ENCODE data around the gene TMUB1.

The TMUB1 gene

GRCh38 chr7:151115121-151115835, 32.0 kb upstream of the TMUB1 start:
- no peak overlapping the region for H3K27ac ChIP-seq (ENCODE audit: low read depth, low read length)
- no peaks in the 10 kb centered on the region for H3K9me3 ChIP-seq (ENCODE audit: control insufficient read depth in 5 of 5, low read length in 5 of 5)
- H3K4me3 ChIP-seq (ENCODE audit: low read depth in 1 of 5, low read length in 5 of 5): peak overlapping the region in 2 of 5 donors; percentile 6 to 17
- no peaks in the 10 kb centered on the region for H3K27me3 ChIP-seq (ENCODE audit: control insufficient read depth in 5 of 5, insufficient read depth in 4 of 5, low read length in 5 of 5)
- H3K9ac ChIP-seq (ENCODE audit: low read length in 5 of 5): no peak overlapping the region
- peaks cover 0 to 40% (median 34%) of the 10 kb centered on the region in 5 donors for H3K36me3 ChIP-seq (ENCODE audit: control insufficient read depth in 5 of 5, insufficient read depth in 5 of 5, low read length in 5 of 5)
- peaks cover 0 to 21% (median 13%) of the 10 kb centered on the region in 5 donors for H3K4me1 ChIP-seq (ENCODE audit: control insufficient read depth in 5 of 5, insufficient read depth in 5 of 5, low read length in 5 of 5)

GRCh38 chr7:151114151-151115090, 31.1 kb upstream of the TMUB1 start:
- H3K27me3 ChIP-seq (ENCODE audit: control insufficient read depth in 5 of 5, insufficient read depth in 4 of 5, low read length in 5 of 5): no peaks in the 10 kb centered on the region
- peaks cover 0 to 31% (median 25%) of the 10 kb centered on the region in 5 donors for H3K36me3 ChIP-seq (ENCODE audit: control insufficient read depth in 5 of 5, insufficient read depth in 5 of 5, low read length in 5 of 5)
- peak overlapping the region in 1 of 5 donors; percentile 17 for H3K4me3 ChIP-seq (ENCODE audit: low read depth in 1 of 5, low read length in 5 of 5)
- H3K27ac ChIP-seq (ENCODE audit: low read depth, low read length): no peak overlapping the region
- H3K9ac ChIP-seq (ENCODE audit: low read length in 5 of 5): no peak overlapping the region
- peaks cover 0 to 29% (median 22%) of the 10 kb centered on the region in 5 donors for H3K4me1 ChIP-seq (ENCODE audit: control insufficient read depth in 5 of 5, insufficient read depth in 5 of 5, low read length in 5 of 5)
- H3K9me3 ChIP-seq (ENCODE audit: control insufficient read depth in 5 of 5, low read length in 5 of 5): no peaks in the 10 kb centered on the region

GRCh38 chr7:151113344-151114150, 30.3 kb upstream of the TMUB1 start:
- Histone ChIP-seq H3K27me3 (ENCODE audit: control insufficient read depth in 5 of 5, insufficient read depth in 4 of 5, low read length in 5 of 5) (no peaks in the 10 kb centered on the region), H3K27ac (ENCODE audit: low read depth, low read length) (no peak overlapping the region), H3K4me1 (ENCODE audit: control insufficient read depth in 5 of 5, insufficient read depth in 5 of 5, low read length in 5 of 5) (peaks cover 0 to 34% (median 22%) of the 10 kb centered on the region in 5 donors), H3K9ac (ENCODE audit: low read length in 5 of 5) (no peak overlapping the region), H3K36me3 (ENCODE audit: control insufficient read depth in 5 of 5, insufficient read depth in 5 of 5, low read length in 5 of 5) (peaks cover 0 to 23% (median 17%) of the 10 kb centered on the region in 5 donors), H3K4me3 (ENCODE audit: low read depth in 1 of 5, low read length in 5 of 5) (no peak overlapping the region), H3K9me3 (ENCODE audit: control insufficient read depth in 5 of 5, low read length in 5 of 5) (no peaks in the 10 kb centered on the region)

- Histone ChIP-seq H3K9me3 (ENCODE audit: control insufficient read depth in 5 of 5, low read length in 5 of 5) (no peaks in the 10 kb centered on the region), H3K9ac (ENCODE audit: low read length in 5 of 5) (no peak overlapping the region), H3K4me3 (ENCODE audit: low read depth in 1 of 5, low read length in 5 of 5) (no peak overlapping the region)
Observed at GRCh38 chr7:151110941-151111645, 27.8 kb upstream of the TMUB1 start.

GRCh38 chr7:151110236-151110940, 27.1 kb upstream of the TMUB1 start:
- H3K27ac ChIP-seq (ENCODE audit: low read depth, low read length): no peak overlapping the region
- H3K9ac ChIP-seq (ENCODE audit: low read length in 5 of 5): peak overlapping the region in 2 of 5 donors; percentile 12 to 41
- H3K4me1 ChIP-seq (ENCODE audit: control insufficient read depth in 5 of 5, insufficient read depth in 5 of 5, low read length in 5 of 5): peaks cover 0 to 31% (median 19%) of the 10 kb centered on the region in 5 donors
- no peaks in the 10 kb centered on the region for H3K9me3 ChIP-seq (ENCODE audit: control insufficient read depth in 5 of 5, low read length in 5 of 5)
- H3K27me3 ChIP-seq (ENCODE audit: control insufficient read depth in 5 of 5, insufficient read depth in 4 of 5, low read length in 5 of 5): no peaks in the 10 kb centered on the region
- H3K36me3 ChIP-seq (ENCODE audit: control insufficient read depth in 5 of 5, insufficient read depth in 5 of 5, low read length in 5 of 5): peaks cover 0 to 7% (median 3%) of the 10 kb centered on the region in 5 donors
- no peak overlapping the region for H3K4me3 ChIP-seq (ENCODE audit: low read depth in 1 of 5, low read length in 5 of 5)

More at GRCh38 chr7:151110941-151111645, 27.8 kb upstream of the TMUB1 start:
- H3K36me3 ChIP-seq (ENCODE audit: control insufficient read depth in 5 of 5, insufficient read depth in 5 of 5, low read length in 5 of 5): peaks cover 0 to 7% (median 3%) of the 10 kb centered on the region in 5 donors
- peaks cover 0 to 34% (median 22%) of the 10 kb centered on the region in 5 donors for H3K4me1 ChIP-seq (ENCODE audit: control insufficient read depth in 5 of 5, insufficient read depth in 5 of 5, low read length in 5 of 5)
- no peak overlapping the region for H3K27ac ChIP-seq (ENCODE audit: low read depth, low read length)
- no peaks in the 10 kb centered on the region for H3K27me3 ChIP-seq (ENCODE audit: control insufficient read depth in 5 of 5, insufficient read depth in 4 of 5, low read length in 5 of 5)

GRCh38 chr7:151109094-151110048, 26.1 kb upstream of the TMUB1 start:
- Histone ChIP-seq H3K36me3 (ENCODE audit: control insufficient read depth in 5 of 5, insufficient read depth in 5 of 5, low read length in 5 of 5) (peaks cover 0 to 12% (median 6%) of the 10 kb centered on the region in 5 donors), H3K27ac (ENCODE audit: low read depth, low read length) (peak overlapping the region; percentile 37), H3K9me3 (ENCODE audit: control insufficient read depth in 5 of 5, low read length in 5 of 5) (no peaks in the 10 kb centered on the region), H3K27me3 (ENCODE audit: control insufficient read depth in 5 of 5, insufficient read depth in 4 of 5, low read length in 5 of 5) (no peaks in the 10 kb centered on the region), H3K9ac (ENCODE audit: low read length in 5 of 5) (no peak overlapping the region), H3K4me1 (ENCODE audit: control insufficient read depth in 5 of 5, insufficient read depth in 5 of 5, low read length in 5 of 5) (peaks cover 2 to 38% (median 23%) of the 10 kb centered on the region in 5 donors), H3K4me3 (ENCODE audit: low read depth in 1 of 5, low read length in 5 of 5) (no peak overlapping the region)

GRCh38 chr7:151107882-151108281, 24.6 kb upstream of the TMUB1 start:
- Histone ChIP-seq H3K9ac (ENCODE audit: low read length in 5 of 5) (peak overlapping the region in 1 of 5 donors; percentile 56), H3K9me3 (ENCODE audit: control insufficient read depth in 5 of 5, low read length in 5 of 5) (no peaks in the 10 kb centered on the region), H3K4me3 (ENCODE audit: low read depth in 1 of 5, low read length in 5 of 5) (no peak overlapping the region), H3K27me3 (ENCODE audit: control insufficient read depth in 5 of 5, insufficient read depth in 4 of 5, low read length in 5 of 5) (no peaks in the 10 kb centered on the region), H3K4me1 (ENCODE audit: control insufficient read depth in 5 of 5, insufficient read depth in 5 of 5, low read length in 5 of 5) (peaks cover 2 to 38% (median 26%) of the 10 kb centered on the region in 5 donors), H3K27ac (ENCODE audit: low read depth, low read length) (no peak overlapping the region), H3K36me3 (ENCODE audit: control insufficient read depth in 5 of 5, insufficient read depth in 5 of 5, low read length in 5 of 5) (peaks cover 0 to 13% (median 7%) of the 10 kb centered on the region in 5 donors)

Data from subcutaneous abdominal adipose tissue (tissue), 5 donors.